Gastroesophageal sphincter (tissue), 4 donors: ENCODE data around the gene PCDHA6. TPM values are rescaled to one million over a fixed set of nuclear protein-coding genes. Genes with fewer than 3 reads are reported as not detected.
"Not testable (repeated sequence)": the region's sequence is repeated elsewhere in the genome, so short reads cannot be mapped to it uniquely, and the experiment has no call there.

Experiments
- ATAC-seq: fragments of 150-250 bp; one replicate; pipeline ENCODE4 v1.9.1; 2016; ENCODE audit warnings: mild to moderate bottlenecking, moderate library complexity
- H3K27ac ChIP-seq, 4 donors: fragments of 200-600 bp; sonication (generic) in 3 of 4; 1 replicate in 3 of 4; 2 replicates in 1 of 4; pipeline ENCODE4 v1.5.1; 2016 to 2019
- H3K27me3 ChIP-seq: fragments of 200-600 bp; sonication (generic); one replicate; pipeline ENCODE4 v1.5.1; 2019
- H3K36me3 ChIP-seq, 2 donors: fragments of 200-600 bp; sonication (generic); one replicate each; pipeline ENCODE4 v1.5.1; 2019; ENCODE audit warnings: control low read depth in 1 of 2
- H3K4me1 ChIP-seq, 3 donors: fragments of 200-600 bp; sonication (generic); 1 replicate in 2 of 3; 2 replicates in 1 of 3; pipeline ENCODE4 v1.5.1; 2016 to 2019; ENCODE audit warnings: control low read depth in 2 of 3
- H3K4me3 ChIP-seq, 2 donors: fragments of 200-600 bp; sonication (generic); one replicate each; pipeline ENCODE4 v1.5.1; 2019; ENCODE audit warnings: mild to moderate bottlenecking in 1 of 2, moderate library complexity in 1 of 2
- H3K9me3 ChIP-seq, 3 donors: fragments of 200-600 bp; sonication (generic); one replicate each; pipeline ENCODE4 v1.5.1; 2017 to 2019; ENCODE audit warnings: control low read depth in 2 of 3
- CTCF ChIP-seq, 4 experiments: fragments of 200-600 bp in 2 of 4; fragments of 450-650 bp in 2 of 4; sonication (generic) in 1 of 4; IDR thresholded peaks; one replicate each; pipeline ENCODE4 v1.5.1; 2017 to 2019; ENCODE audit warnings: antibody characterized with exemption in 4 of 4, mild to moderate bottlenecking in 2 of 4, moderate library complexity in 2 of 4
- EP300 ChIP-seq: sonication (generic); formaldehyde crosslinking; IDR thresholded peaks from one replicate; pipeline ENCODE4 v1.6.1; 2017; ENCODE audit warnings: antibody characterized with exemption, mild to moderate bottlenecking
- POLR2A ChIP-seq, 2 donors: fragments of 450-650 bp; IDR thresholded peaks; one replicate each; pipeline ENCODE4 v1.6.1; 2017; ENCODE audit warnings: antibody characterized with exemption in 2 of 2, mild to moderate bottlenecking in 2 of 2, moderate library complexity in 1 of 2
- POLR2AphosphoS5 ChIP-seq: sonication (generic); formaldehyde crosslinking; IDR thresholded peaks from one replicate; pipeline ENCODE4 v1.6.1; 2017; ENCODE audit warnings: antibody characterized with exemption
- WGBS, 2 donors: methylation state at CpG; one replicate each; pipeline ENCODE4 v1.1.5; 2018; ENCODE audit warnings: low coverage in 1 of 2; 5-methylcytosine and 5-hydroxymethylcytosine counted together
- total RNA-seq, 4 donors: library from RNA; depleted of rRNA; stranded (reverse); fragments of >200 nt; gene quantifications; one replicate each; pipeline ENCODE4 v1.1.0, GENCODE V29; 2016

PCDHA6 gene
- total RNA-seq, 4 donors from 2014 or later: 0.31 to 1.4 (median 0.73) TPM

DNA sequence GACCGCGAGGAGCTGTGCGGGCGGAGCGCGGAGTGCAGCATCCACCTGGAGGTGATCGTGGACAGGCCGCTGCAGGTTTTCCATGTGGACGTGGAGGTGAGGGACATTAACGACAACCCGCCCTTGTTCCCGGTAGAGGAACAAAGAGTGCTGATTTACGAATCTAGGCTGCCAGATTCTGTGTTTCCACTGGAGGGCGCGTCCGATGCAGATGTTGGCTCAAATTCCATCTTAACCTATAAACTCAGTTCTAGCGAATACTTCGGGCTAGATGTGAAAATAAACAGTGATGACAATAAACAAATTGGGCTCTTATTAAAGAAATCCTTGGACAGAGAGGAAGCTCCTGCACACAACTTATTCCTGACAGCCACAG is 590 bp downstream of the PCDHA6 start:
- peaks cover 78% of the 10 kb centered on the region for H3K27me3 ChIP-seq
- H3K4me3 ChIP-seq: no peak overlapping the region
- no peak for ATAC-seq
- 19 to 27% methylated on average over 9 to 11 of the region's 18 CpGs for WGBS, 2 donors
- H3K9me3 ChIP-seq: peaks cover 0 to 50% (median 0%) of the 10 kb centered on the region in 3 donors
- no peak overlapping the region for H3K27ac ChIP-seq
- no peaks in the 10 kb centered on the region for H3K36me3 ChIP-seq
- H3K4me1 ChIP-seq: no peaks in the 10 kb centered on the region
- no peak for TF ChIP-seq POLR2AphosphoS5
- no peak for TF ChIP-seq EP300
- TF ChIP-seq POLR2A (IDR thresholded peaks at IDR 0.05): no peak
- no peak for TF ChIP-seq CTCF (IDR thresholded peaks at IDR 0.05)

- Histone ChIP-seq H3K9me3 (peaks cover 0 to 55% (median 0%) of the 10 kb centered on the region in 3 donors), H3K27me3 (peaks cover 81% of the 10 kb centered on the region)
- not testable (repeated sequence) for H3K4me1 ChIP-seq, ATAC-seq, H3K27ac ChIP-seq, H3K36me3 ChIP-seq, H3K4me3 ChIP-seq
- WGBS, 2 donors: 15 to 88% methylated on average over 1 to 4 of the region's 106 CpGs
Observed at GRCh38 chr5:140829511-140830501, 2.0 kb downstream of the PCDHA6 start.

GRCh38 chr5:140833993-140834392 is 6.2 kb downstream of the PCDHA6 start, which contains the start of gene PCDHA7:
PCDHA7 (plus strand) TSS chr5:140834269; CDS start chr5:140834384, 115 bp downstream.
- H3K27me3 ChIP-seq: peaks cover 80% of the 10 kb centered on the region
- H3K4me3 ChIP-seq: peak within 1 kb of the TSS in 1 of 2 donors; percentile 19
- peaks cover 0 to 53% (median 0%) of the 10 kb centered on the region in 3 donors for H3K9me3 ChIP-seq

GRCh38 chr5:140834439-140835008 is 6.8 kb downstream of the PCDHA6 start:
- 7% methylated on average over 7 of the region's 38 CpGs; no CpG with 5 or more reads in 1 of the 2 donors for WGBS, 2 donors
- not testable (repeated sequence) for H3K4me1 ChIP-seq, H3K27ac ChIP-seq, H3K36me3 ChIP-seq, ATAC-seq
- Histone ChIP-seq H3K27me3 (peaks cover 80% of the 10 kb centered on the region), H3K9me3 (peaks cover 0 to 51% (median 0%) of the 10 kb centered on the region in 3 donors), H3K4me3 (peak overlapping the region in 1 of 2 donors; percentile 19)

More at GRCh38 chr5:140833993-140834392, 6.2 kb downstream of the PCDHA6 start, which contains the start of gene PCDHA7:
- Histone ChIP-seq H3K36me3 (no peaks in the 10 kb centered on the region), H3K27ac (no peak within 1 kb of the TSS), H3K4me1 (no peaks in the 10 kb centered on the region)
- TF ChIP-seq CTCF (IDR thresholded peaks at IDR 0.05): no peak
- TF ChIP-seq POLR2AphosphoS5: no peak
- TF ChIP-seq POLR2A (IDR thresholded peaks at IDR 0.05): no peak
- no peak for TF ChIP-seq EP300
- WGBS, 2 donors: 8 to 17% methylated on average over 6 to 8 of the region's 8 CpGs
- ATAC-seq: no peak

- TF ChIP-seq POLR2A (IDR thresholded peaks at IDR 0.05): no peak
- 62% methylated on average over 10 of the region's 103 CpGs; no CpG with 5 or more reads in 1 of the 2 donors for WGBS, 2 donors
- Histone ChIP-seq H3K4me3 (no peak overlapping the region), H3K4me1 (no peaks in the 10 kb centered on the region), H3K27me3 (peaks cover 81% of the 10 kb centered on the region), H3K36me3 (no peaks in the 10 kb centered on the region), H3K9me3 (peaks cover 0 to 50% (median 0%) of the 10 kb centered on the region in 3 donors), H3K27ac (no peak overlapping the region)
- no peak for ATAC-seq
Observed at GRCh38 chr5:140835622-140836510, 8.1 kb downstream of the PCDHA6 start.
